Panc1 (cell line): Measurements from ENCODE around the gene RILP.

Source experiments
- CTCF ChIP-seq: fragments of 450-650 bp; IDR thresholded peaks from 2 replicates; pipeline ENCODE4 v1.5.1; 2017; ENCODE audit warnings: mild to moderate bottlenecking
- POLR2AphosphoS5 ChIP-seq: IDR thresholded peaks from 2 replicates; pipeline ENCODE4 v1.6.1; 2012; ENCODE audit warnings: mild to moderate bottlenecking, low read depth, low read length, moderate library complexity

GRCh38 chr17:1598399-1599095, 51.1 kb downstream of the RILP start:
- no peak for TF ChIP-seq CTCF
- no peak for TF ChIP-seq POLR2AphosphoS5
